ENCODE measurements around the gene MAP3K3.

DNA sequence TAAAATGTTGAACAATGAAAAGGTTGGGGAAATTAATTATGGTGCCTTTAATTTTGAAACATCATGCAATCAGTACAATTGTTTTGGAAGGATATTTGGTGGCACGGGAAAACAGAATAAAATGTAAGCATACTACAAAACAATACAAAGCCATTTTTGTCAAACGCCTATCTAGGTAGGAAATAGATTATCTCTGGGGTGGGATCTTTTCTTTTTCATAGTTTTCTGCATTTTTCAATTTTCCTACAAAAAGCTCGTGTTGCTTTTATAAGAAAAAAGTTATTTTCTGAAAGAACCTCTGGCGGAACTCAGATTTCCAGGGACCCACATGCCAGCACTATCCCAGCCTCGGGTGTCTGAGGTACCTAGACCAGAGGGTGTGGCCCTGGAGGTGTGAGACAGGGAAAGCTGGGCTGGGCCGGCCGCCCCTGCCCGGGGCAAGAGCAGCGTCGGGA, 961 bp upstream of the MAP3K3 start:
- TF ChIP-seq, protein P1, sequence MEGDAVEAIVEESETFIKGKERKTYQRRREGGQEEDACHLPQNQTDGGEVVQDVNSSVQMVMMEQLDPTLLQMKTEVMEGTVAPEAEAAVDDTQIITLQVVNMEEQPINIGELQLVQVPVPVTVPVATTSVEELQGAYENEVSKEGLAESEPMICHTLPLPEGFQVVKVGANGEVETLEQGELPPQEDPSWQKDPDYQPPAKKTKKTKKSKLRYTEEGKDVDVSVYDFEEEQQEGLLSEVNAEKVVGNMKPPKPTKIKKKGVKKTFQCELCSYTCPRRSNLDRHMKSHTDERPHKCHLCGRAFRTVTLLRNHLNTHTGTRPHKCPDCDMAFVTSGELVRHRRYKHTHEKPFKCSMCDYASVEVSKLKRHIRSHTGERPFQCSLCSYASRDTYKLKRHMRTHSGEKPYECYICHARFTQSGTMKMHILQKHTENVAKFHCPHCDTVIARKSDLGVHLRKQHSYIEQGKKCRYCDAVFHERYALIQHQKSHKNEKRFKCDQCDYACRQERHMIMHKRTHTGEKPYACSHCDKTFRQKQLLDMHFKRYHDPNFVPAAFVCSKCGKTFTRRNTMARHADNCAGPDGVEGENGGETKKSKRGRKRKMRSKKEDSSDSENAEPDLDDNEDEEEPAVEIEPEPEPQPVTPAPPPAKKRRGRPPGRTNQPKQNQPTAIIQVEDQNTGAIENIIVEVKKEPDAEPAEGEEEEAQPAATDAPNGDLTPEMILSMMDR (conservative IDR thresholded peaks at IDR 0.05; ENCODE audit: low read depth in 2 of 2): no peak
- TF ChIP-seq, protein P2, sequence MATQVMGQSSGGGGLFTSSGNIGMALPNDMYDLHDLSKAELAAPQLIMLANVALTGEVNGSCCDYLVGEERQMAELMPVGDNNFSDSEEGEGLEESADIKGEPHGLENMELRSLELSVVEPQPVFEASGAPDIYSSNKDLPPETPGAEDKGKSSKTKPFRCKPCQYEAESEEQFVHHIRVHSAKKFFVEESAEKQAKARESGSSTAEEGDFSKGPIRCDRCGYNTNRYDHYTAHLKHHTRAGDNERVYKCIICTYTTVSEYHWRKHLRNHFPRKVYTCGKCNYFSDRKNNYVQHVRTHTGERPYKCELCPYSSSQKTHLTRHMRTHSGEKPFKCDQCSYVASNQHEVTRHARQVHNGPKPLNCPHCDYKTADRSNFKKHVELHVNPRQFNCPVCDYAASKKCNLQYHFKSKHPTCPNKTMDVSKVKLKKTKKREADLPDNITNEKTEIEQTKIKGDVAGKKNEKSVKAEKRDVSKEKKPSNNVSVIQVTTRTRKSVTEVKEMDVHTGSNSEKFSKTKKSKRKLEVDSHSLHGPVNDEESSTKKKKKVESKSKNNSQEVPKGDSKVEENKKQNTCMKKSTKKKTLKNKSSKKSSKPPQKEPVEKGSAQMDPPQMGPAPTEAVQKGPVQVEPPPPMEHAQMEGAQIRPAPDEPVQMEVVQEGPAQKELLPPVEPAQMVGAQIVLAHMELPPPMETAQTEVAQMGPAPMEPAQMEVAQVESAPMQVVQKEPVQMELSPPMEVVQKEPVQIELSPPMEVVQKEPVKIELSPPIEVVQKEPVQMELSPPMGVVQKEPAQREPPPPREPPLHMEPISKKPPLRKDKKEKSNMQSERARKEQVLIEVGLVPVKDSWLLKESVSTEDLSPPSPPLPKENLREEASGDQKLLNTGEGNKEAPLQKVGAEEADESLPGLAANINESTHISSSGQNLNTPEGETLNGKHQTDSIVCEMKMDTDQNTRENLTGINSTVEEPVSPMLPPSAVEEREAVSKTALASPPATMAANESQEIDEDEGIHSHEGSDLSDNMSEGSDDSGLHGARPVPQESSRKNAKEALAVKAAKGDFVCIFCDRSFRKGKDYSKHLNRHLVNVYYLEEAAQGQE (IDR thresholded peaks at IDR 0.05; ENCODE audit: unreplicated experiment): no peak
- TF ChIP-seq EZH2 (IDR thresholded peaks at IDR 0.05; ENCODE audit: low read depth, unreplicated experiment) (no peak), POLR2AphosphoS5 (IDR thresholded peaks at IDR 0.05; ENCODE audit: low read depth) (no peak), EZH2phosphoT487 (IDR thresholded peaks at IDR 0.05; ENCODE audit: unreplicated experiment) (no peak), STAT1 (IDR thresholded peaks at IDR 0.05; ENCODE audit: unreplicated experiment) (no peak), JUNB (IDR thresholded peaks at IDR 0.05; ENCODE audit: unreplicated experiment) (no peak)
